Keratinocyte (primary cell): ENCODE measurements around the gene TCP1.

Experiments used
- EZH2 ChIP-seq: IDR thresholded peaks from one replicate; pipeline ENCODE4 v1.6.1; 2012; ENCODE audit warnings: inconsistent platforms, mild to moderate bottlenecking, low read length, moderate library complexity
- TF ChIP-seq, protein P1 (sequence below), 3 experiments: IDR thresholded peaks in 1 of 3; conservative IDR thresholded peaks in 1 of 3; optimal IDR thresholded peaks in 1 of 3; 2 replicates in 2 of 3; 3 replicates in 1 of 3; pipeline versions ENCODE3 to v1.5.1; 2011; ENCODE audit warnings: low read length in 3 of 3, mild to moderate bottlenecking in 3 of 3, moderate library complexity in 2 of 3, control low read depth in 1 of 3, inconsistent platforms in 1 of 3; ENCODE audit not compliant: insufficient read depth in 2 of 3; ENCODE audit errors: extremely low read depth in 1 of 3

- TF ChIP-seq, protein P1, sequence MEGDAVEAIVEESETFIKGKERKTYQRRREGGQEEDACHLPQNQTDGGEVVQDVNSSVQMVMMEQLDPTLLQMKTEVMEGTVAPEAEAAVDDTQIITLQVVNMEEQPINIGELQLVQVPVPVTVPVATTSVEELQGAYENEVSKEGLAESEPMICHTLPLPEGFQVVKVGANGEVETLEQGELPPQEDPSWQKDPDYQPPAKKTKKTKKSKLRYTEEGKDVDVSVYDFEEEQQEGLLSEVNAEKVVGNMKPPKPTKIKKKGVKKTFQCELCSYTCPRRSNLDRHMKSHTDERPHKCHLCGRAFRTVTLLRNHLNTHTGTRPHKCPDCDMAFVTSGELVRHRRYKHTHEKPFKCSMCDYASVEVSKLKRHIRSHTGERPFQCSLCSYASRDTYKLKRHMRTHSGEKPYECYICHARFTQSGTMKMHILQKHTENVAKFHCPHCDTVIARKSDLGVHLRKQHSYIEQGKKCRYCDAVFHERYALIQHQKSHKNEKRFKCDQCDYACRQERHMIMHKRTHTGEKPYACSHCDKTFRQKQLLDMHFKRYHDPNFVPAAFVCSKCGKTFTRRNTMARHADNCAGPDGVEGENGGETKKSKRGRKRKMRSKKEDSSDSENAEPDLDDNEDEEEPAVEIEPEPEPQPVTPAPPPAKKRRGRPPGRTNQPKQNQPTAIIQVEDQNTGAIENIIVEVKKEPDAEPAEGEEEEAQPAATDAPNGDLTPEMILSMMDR (optimal IDR thresholded peaks at IDR 0.05 in 1 of 3, IDR thresholded peaks at IDR 0.05 in 1 of 3, conservative IDR thresholded peaks at IDR 0.05 in 1 of 3; ENCODE audit: extremely low read depth in 1 of 3, insufficient read depth in 2 of 3, low read length in 3 of 3): no peak
- no peak for TF ChIP-seq EZH2
These were observed 29.7 kb upstream of the TCP1 start for GRCh38 chr6:159819098-159819497.
